ENCODE measurements around the gene RASSF9.

DNA sequence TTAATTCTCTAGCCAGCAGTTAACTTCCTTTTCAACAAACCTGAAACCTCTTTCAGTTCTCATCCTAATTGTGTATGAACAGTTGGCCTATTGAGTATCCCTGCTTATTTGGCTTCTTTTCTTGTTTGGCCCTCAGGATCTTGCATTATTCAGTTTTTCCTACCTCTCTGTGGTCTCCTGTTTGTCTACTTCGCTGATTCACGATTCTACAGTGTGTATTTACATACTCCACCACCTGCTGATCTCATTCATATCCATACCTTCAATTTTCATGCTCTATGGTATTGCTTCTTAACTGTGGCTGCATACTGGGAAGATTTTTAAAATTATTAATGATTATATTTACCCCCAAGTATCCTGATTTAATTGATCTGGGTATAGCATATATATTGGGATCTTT lies 56.4 kb downstream of the RASSF9 start:
- TF ChIP-seq, protein P1, sequence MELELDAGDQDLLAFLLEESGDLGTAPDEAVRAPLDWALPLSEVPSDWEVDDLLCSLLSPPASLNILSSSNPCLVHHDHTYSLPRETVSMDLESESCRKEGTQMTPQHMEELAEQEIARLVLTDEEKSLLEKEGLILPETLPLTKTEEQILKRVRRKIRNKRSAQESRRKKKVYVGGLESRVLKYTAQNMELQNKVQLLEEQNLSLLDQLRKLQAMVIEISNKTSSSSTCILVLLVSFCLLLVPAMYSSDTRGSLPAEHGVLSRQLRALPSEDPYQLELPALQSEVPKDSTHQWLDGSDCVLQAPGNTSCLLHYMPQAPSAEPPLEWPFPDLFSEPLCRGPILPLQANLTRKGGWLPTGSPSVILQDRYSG (tag; conservative IDR thresholded peaks at IDR 0.05; ENCODE audit: low read depth) = no peak
- TF ChIP-seq, protein P2, sequence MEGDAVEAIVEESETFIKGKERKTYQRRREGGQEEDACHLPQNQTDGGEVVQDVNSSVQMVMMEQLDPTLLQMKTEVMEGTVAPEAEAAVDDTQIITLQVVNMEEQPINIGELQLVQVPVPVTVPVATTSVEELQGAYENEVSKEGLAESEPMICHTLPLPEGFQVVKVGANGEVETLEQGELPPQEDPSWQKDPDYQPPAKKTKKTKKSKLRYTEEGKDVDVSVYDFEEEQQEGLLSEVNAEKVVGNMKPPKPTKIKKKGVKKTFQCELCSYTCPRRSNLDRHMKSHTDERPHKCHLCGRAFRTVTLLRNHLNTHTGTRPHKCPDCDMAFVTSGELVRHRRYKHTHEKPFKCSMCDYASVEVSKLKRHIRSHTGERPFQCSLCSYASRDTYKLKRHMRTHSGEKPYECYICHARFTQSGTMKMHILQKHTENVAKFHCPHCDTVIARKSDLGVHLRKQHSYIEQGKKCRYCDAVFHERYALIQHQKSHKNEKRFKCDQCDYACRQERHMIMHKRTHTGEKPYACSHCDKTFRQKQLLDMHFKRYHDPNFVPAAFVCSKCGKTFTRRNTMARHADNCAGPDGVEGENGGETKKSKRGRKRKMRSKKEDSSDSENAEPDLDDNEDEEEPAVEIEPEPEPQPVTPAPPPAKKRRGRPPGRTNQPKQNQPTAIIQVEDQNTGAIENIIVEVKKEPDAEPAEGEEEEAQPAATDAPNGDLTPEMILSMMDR (IDR thresholded peaks at IDR 0.05 in 2 of 3, conservative IDR thresholded peaks at IDR 0.05 in 1 of 3; ENCODE audit: insufficient read depth in 2 of 3, low read depth in 1 of 3, low read length in 3 of 3) = no peak

Data from K562 (cell line).